NB4 (cell line): ENCODE data around the gene PDIA4.

ENCODE experiments used
- MYC ChIP-seq: IDR thresholded peaks from 2 replicates; pipeline ENCODE4 v1.6.1; 2011; ENCODE audit warnings: low read depth, low read length
- POLR2A ChIP-seq: IDR thresholded peaks from 2 replicates; pipeline ENCODE4 v1.6.1; 2011; ENCODE audit warnings: mild to moderate bottlenecking; ENCODE audit not compliant: insufficient read length; ENCODE audit errors: extremely low read depth
- TF ChIP-seq, protein P1 (sequence below): IDR thresholded peaks from one replicate; pipeline ENCODE4 v1.5.1; 2012; ENCODE audit warnings: low read depth, low read length

DNA sequence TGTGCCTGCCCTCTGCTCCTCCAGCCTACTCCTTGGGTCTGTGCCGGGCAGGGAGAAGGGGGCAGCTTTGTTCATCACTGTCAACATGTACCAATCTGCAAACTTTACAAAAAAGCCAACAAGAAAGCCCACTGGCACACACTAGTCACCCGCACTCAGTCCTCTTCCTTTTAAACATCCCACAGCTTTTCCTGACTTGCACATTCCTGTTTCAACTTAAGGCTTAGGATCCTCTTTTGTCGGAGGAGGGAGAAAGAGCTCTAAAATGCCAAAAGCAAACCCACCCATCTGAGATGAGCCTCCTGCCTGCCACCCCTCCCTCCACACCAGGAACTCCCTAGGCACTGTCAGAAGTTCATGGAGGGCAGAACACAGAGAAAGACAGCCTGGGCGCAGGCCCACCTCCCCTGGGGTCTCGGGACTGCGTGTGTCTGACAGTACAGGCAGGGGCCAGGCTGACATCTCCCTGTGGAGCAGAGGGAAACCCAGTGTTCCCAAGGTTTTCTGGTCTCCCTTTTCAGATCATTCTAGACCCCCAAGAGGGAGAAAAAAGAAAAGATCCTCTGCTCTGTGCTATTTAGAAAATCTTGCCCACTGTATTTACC lies 5.4 kb downstream of the PDIA4 start:
- no peak for TF ChIP-seq POLR2A
- TF ChIP-seq, protein P1, sequence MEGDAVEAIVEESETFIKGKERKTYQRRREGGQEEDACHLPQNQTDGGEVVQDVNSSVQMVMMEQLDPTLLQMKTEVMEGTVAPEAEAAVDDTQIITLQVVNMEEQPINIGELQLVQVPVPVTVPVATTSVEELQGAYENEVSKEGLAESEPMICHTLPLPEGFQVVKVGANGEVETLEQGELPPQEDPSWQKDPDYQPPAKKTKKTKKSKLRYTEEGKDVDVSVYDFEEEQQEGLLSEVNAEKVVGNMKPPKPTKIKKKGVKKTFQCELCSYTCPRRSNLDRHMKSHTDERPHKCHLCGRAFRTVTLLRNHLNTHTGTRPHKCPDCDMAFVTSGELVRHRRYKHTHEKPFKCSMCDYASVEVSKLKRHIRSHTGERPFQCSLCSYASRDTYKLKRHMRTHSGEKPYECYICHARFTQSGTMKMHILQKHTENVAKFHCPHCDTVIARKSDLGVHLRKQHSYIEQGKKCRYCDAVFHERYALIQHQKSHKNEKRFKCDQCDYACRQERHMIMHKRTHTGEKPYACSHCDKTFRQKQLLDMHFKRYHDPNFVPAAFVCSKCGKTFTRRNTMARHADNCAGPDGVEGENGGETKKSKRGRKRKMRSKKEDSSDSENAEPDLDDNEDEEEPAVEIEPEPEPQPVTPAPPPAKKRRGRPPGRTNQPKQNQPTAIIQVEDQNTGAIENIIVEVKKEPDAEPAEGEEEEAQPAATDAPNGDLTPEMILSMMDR = no peak
- no peak for TF ChIP-seq MYC
